CD4-positive, alpha-beta memory T cell (primary cell): ENCODE results near the gene XXYLT1. TPM values are rescaled to one million over a fixed set of nuclear protein-coding genes. Genes with fewer than 3 reads are reported as not detected.
"Not testable (repeated sequence)": the region's sequence is repeated elsewhere in the genome, so short reads cannot be mapped to it uniquely, and the experiment has no call there.

Experiments used
- CTCF ChIA-PET: fragments of 350-600 bp; sonication (Branson Sonifier 250); formaldehyde crosslinking; loops from one replicate; lab custom pipeline; 2021; ENCODE audit warnings: inconsistent platforms; ENCODE audit not compliant: partially characterized antibody; lab: Charles Lee
- POLR2A ChIA-PET: fragments of 350-600 bp; sonication (Branson Sonifier 250); formaldehyde crosslinking; loops from one replicate; lab custom pipeline; 2021; ENCODE audit not compliant: partially characterized antibody; lab: Charles Lee
- DNase-seq, 5 donors: peaks; one replicate each; pipeline versions ENCODE4 v3.0.0 to v3.0.0-alpha.2; 2020 to 2022; ENCODE audit warnings: mixed read lengths in 1 of 5
- H3K27ac ChIP-seq: one replicate; pipeline ENCODE4 v1.7.0; 2013; ENCODE audit warnings: low read depth, low read length
- H3K27me3 ChIP-seq: 2 replicates; pipeline ENCODE4 v1.7.0; 2013; ENCODE audit warnings: mild to moderate bottlenecking, low read length, moderate library complexity; ENCODE audit not compliant: insufficient read depth
- H3K36me3 ChIP-seq: 2 replicates; pipeline ENCODE4 v1.7.0; 2013; ENCODE audit warnings: mild to moderate bottlenecking, low read length, moderate library complexity; ENCODE audit not compliant: insufficient read depth
- H3K4me1 ChIP-seq: 2 replicates; pipeline ENCODE4 v1.7.0; 2013; ENCODE audit warnings: mild to moderate bottlenecking, low read length, moderate library complexity; ENCODE audit not compliant: insufficient read depth
- H3K4me3 ChIP-seq, 2 donors: one replicate each; pipeline ENCODE4 v1.7.0; 2013; ENCODE audit warnings: low read length in 2 of 2, mild to moderate bottlenecking in 1 of 2
- H3K9me3 ChIP-seq, 2 donors: one replicate each; pipeline ENCODE4 v1.7.0; 2013; ENCODE audit warnings: low read length in 2 of 2, control low read depth in 1 of 2; ENCODE audit not compliant: control insufficient read depth in 1 of 2
- H3K27ac Mint-ChIP-seq, 7 donors: one replicate each; pipeline ENCODE4 v1.8.0; 2020 to 2021; ENCODE audit warnings: mixed read lengths in 7 of 7, mild to moderate bottlenecking in 6 of 7, inconsistent platforms in 3 of 7, moderate library complexity in 3 of 7
- H3K27me3 Mint-ChIP-seq, 2 donors: one replicate each; pipeline ENCODE4 v1.8.0; 2020 to 2021; ENCODE audit warnings: mixed read lengths in 2 of 2
- H3K36me3 Mint-ChIP-seq, 2 donors: one replicate each; pipeline ENCODE4 v1.8.0; 2020 to 2021; ENCODE audit warnings: mixed read lengths in 2 of 2, inconsistent platforms in 1 of 2, mild to moderate bottlenecking in 1 of 2
- H3K4me1 Mint-ChIP-seq, 4 donors: one replicate each; pipeline ENCODE4 v1.8.0; 2020 to 2021; ENCODE audit warnings: mixed read lengths in 4 of 4, mild to moderate bottlenecking in 1 of 4
- H3K4me3 Mint-ChIP-seq, 8 donors: one replicate each; pipeline ENCODE4 v1.8.0; 2020 to 2021; ENCODE audit warnings: mixed read lengths in 8 of 8, mild to moderate bottlenecking in 7 of 8, moderate library complexity in 6 of 8, inconsistent platforms in 3 of 8
- H3K9me3 Mint-ChIP-seq, 8 donors: one replicate each; pipeline ENCODE4 v1.8.0; 2020 to 2021; ENCODE audit warnings: mixed read lengths in 8 of 8, mild to moderate bottlenecking in 5 of 8, inconsistent platforms in 3 of 8, moderate library complexity in 1 of 8
- intact Hi-C: fragments of 100-400 bp; cut with micrococcal nuclease; formaldehyde crosslinking; loops from one replicate; pipeline ENCODE4 v1.15.1; 2023
- polyA plus RNA-seq, 2 donors: library from polyadenylated mRNA; unstranded; fragments of 300-500 nt; fragmentation: Illumina TruSeq; gene quantifications; one replicate each; pipeline ENCODE4 v1.2.3, GENCODE V29; 2021
- total RNA-seq, 2 experiments: library from RNA; stranded (reverse); gene quantifications; one replicate each; pipeline ENCODE4 v1.2.3, GENCODE V29; 2021

The XXYLT1 gene
- total and polyA plus RNA-seq, 4 experiments from 2014 or later = 3.9 to 6.3 (median 4.3) TPM

DNA sequence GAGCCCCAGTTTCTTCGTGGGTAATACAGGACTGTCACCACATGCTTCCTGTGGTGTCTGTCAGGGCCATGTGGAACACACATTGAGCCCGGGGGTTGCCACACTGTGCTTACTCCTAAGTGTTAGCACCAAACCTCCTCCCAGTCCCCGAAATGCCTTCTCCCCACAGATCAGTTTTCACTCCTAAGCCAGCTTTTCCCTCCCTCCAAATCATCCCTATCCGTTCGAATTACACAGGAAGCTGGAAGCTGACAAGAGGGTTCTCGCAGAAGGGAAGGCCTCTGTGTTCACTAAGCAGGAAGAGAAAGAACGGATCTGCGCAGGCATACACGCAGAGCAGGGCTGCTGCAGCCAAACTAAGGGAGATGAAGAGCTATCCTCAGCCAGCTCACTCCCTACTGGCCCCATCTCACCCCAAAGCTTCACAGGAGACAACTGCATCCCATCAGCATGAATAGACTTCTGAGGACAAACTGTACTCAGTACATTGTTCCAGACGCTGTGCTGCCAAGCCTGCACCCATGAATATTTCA is 32.3 kb downstream of the XXYLT1 start:
- intact Hi-C loops = no loop called here
- no peak for DNase-seq
- no peaks in the 10 kb centered on the region for H3K4me1 ChIP-seq
- H3K36me3 ChIP-seq = no peaks in the 10 kb centered on the region
- no peak overlapping the region for H3K4me3 Mint-ChIP-seq
- ChIA-PET CTCF (interaction anchor here (1.3 kb wide), 1 partner anchor 12 kb away, joined by 3 read pairs; no protein-coding TSS in a partner anchor), POLR2A (no interaction called here)
- H3K36me3 Mint-ChIP-seq = peaks cover 11 to 28% of the 10 kb centered on the region in 2 donors
- peaks cover 0 to 2% (median 0%) of the 10 kb centered on the region in 4 donors for H3K4me1 Mint-ChIP-seq
- no peak overlapping the region for H3K27ac ChIP-seq
- peak overlapping the region in 2 of 7 donors; percentile 41 to 42 for H3K27ac Mint-ChIP-seq
- H3K27me3 Mint-ChIP-seq = no peaks in the 10 kb centered on the region
- H3K4me3 ChIP-seq = no peak overlapping the region
- H3K27me3 ChIP-seq = no peaks in the 10 kb centered on the region
- no peaks in the 10 kb centered on the region for H3K9me3 ChIP-seq
- H3K9me3 Mint-ChIP-seq = peaks cover 0 to 19% (median 9%) of the 10 kb centered on the region in 8 donors

- Mint-ChIP-seq H3K27me3 (no peaks in the 10 kb centered on the region), H3K9me3 (peaks cover 0 to 19% (median 9%) of the 10 kb centered on the region in 8 donors), H3K36me3 (peaks cover 11 to 25% of the 10 kb centered on the region in 2 donors), H3K27ac (peak overlapping the region in 1 of 7 donors; percentile 41), H3K4me1 (peaks cover 0 to 2% (median 0%) of the 10 kb centered on the region in 4 donors), H3K4me3 (no peak overlapping the region)
- H3K27ac ChIP-seq = no peak overlapping the region
- no peaks in the 10 kb centered on the region for H3K9me3 ChIP-seq
- POLR2A ChIA-PET = no interaction called here
- intact Hi-C loops = no loop called here
- DNase-seq = no peak
- no peaks in the 10 kb centered on the region for H3K36me3 ChIP-seq
- no peaks in the 10 kb centered on the region for H3K27me3 ChIP-seq
- CTCF ChIA-PET = interaction anchor here (1.3 kb wide), 1 partner anchor 12 kb away, joined by 3 read pairs; no protein-coding TSS in a partner anchor
- no peak overlapping the region for H3K4me3 ChIP-seq
- no peaks in the 10 kb centered on the region for H3K4me1 ChIP-seq
Measured at GRCh38 chr3:195238081-195238571, 32.8 kb downstream of the XXYLT1 start.

DNA sequence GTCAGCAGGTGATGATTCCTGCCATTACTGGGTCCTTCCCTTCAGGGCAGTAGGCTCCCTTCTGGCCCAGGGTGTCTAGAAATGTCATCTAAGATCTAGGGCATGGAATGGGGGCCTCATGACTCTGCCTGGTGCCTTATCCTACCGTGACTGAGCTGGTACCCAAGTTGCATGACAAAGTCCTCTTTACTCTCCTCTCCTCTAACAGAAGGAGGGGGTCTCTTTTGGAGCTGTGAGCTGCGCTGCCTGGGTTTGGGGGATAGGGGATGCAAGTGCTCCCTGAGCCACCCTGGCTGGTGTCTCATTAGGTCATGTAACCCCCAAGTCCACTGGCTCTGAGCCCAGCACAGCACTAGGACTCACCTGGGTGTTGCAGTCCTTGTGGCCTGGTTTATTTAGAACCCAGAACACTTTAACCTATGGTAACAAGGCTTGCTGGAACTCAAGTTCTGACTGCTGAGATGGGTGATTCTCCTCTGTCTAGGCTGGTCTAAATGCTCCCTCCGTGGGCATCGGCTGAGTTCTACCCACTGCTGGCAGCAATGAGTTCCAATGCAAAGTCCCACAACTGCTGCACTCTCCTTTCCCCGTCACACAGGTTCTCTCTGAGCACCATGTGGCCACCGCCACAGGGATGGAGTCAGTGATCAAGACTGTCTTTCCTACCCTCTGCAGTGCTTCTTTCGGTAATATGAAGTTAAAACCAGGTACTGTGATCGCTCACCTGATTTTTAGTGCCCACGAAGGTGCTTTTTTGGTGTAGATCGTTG is 34.0 kb downstream of the XXYLT1 start:
- intact Hi-C loops = no loop called here
- POLR2A ChIA-PET = no interaction called here
- no peaks in the 10 kb centered on the region for H3K4me1 ChIP-seq
- no peak for DNase-seq
- no peak overlapping the region for H3K4me3 Mint-ChIP-seq
- no peaks in the 10 kb centered on the region for H3K9me3 ChIP-seq
- no peaks in the 10 kb centered on the region for H3K36me3 ChIP-seq
- peaks cover 0 to 19% (median 9%) of the 10 kb centered on the region in 8 donors for H3K9me3 Mint-ChIP-seq
- H3K27me3 Mint-ChIP-seq = no peaks in the 10 kb centered on the region
- CTCF ChIA-PET = no interaction called here
- H3K27ac Mint-ChIP-seq = no peak overlapping the region
- H3K27ac ChIP-seq = no peak overlapping the region
- H3K36me3 Mint-ChIP-seq = peaks cover 11 to 25% of the 10 kb centered on the region in 2 donors
- no peak overlapping the region for H3K4me3 ChIP-seq
- H3K4me1 Mint-ChIP-seq = no peaks in the 10 kb centered on the region
- H3K27me3 ChIP-seq = no peaks in the 10 kb centered on the region

DNA sequence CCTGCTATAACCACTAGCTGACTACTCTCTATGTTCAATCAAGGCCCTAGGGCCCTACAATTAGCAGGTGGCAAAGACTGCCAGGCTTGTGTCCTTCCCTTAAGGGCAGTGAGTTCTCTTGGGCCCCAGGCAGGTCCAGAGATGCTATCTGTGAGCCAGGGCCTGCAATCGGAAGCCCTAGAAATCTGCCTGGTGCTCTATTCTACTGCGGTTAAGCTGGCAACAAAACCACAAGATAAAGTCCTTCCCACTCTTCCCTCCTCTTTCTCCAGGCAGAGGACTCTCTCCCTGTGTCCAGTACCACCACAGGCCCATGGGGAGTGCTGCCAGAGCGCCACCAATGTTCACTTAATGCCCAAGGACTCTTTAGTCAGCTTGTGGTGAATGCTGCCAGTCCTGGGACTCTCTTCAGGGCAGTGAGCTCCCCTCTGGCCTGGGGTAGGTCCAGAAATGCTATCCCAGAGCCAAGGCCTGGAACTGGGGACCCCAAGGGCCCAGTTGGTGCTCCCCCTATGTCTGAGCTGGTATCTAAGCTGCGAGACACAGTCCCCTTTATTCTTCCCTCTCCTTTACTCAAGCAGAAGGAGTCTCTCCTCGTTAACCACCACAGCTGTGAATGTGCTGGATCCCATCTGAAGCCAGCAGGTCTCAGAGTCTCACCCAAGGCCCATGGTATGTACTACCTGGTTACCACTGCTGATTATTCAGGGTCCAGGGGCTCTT is 34.7 kb downstream of the XXYLT1 start:
- CTCF ChIA-PET = no interaction called here
- H3K4me3 Mint-ChIP-seq = no peak overlapping the region

DNA sequence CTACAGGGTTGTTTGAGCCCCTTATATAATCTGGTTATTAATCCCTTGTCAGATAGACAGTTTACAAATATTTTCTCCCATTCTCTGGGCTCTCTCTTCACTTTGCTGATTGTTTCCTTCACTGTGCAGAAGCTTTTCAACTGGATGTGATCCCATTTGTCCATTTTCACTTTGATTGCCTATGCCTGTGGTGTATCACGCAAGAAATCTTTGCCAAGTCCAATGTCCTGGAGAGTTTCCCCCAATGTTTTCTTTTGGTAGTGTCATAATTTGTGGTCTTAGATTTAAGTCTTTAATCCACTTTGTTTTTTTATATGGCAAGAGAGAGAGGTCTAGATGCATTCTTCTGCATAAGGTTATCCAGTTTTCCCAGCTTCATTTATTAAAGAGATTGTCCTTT is 40.7 kb downstream of the XXYLT1 start:
- H3K9me3 Mint-ChIP-seq = peaks cover 0 to 4% (median 0%) of the 10 kb centered on the region in 8 donors
- H3K4me1 ChIP-seq = no peaks in the 10 kb centered on the region
- H3K4me1 Mint-ChIP-seq = peaks cover 3 to 15% (median 10%) of the 10 kb centered on the region in 4 donors
- H3K9me3 ChIP-seq = no peaks in the 10 kb centered on the region
- no peak overlapping the region for H3K4me3 ChIP-seq
- no peaks in the 10 kb centered on the region for H3K27me3 ChIP-seq
- no peak overlapping the region for H3K4me3 Mint-ChIP-seq
- intact Hi-C loops = no loop called here
- POLR2A ChIA-PET = no interaction called here
- H3K36me3 ChIP-seq = no peaks in the 10 kb centered on the region
- no peaks in the 10 kb centered on the region for H3K27me3 Mint-ChIP-seq
- no peak overlapping the region for H3K27ac ChIP-seq
- CTCF ChIA-PET = no interaction called here
- DNase-seq = no peak
- H3K36me3 Mint-ChIP-seq = peaks cover 7 to 11% of the 10 kb centered on the region in 2 donors
- no peak overlapping the region for H3K27ac Mint-ChIP-seq

More for the DNA sequence above, 34.7 kb downstream of the XXYLT1 start:
- Mint-ChIP-seq H3K9me3 (peaks cover 0 to 19% (median 9%) of the 10 kb centered on the region in 8 donors), H3K4me1 (no peaks in the 10 kb centered on the region), H3K36me3 (peaks cover 11 to 20% of the 10 kb centered on the region in 2 donors), H3K27me3 (no peaks in the 10 kb centered on the region), H3K27ac (no peak overlapping the region)
- H3K9me3 ChIP-seq = no peaks in the 10 kb centered on the region
- H3K27me3 ChIP-seq = no peaks in the 10 kb centered on the region
- intact Hi-C loops = no loop called here
- H3K4me1 ChIP-seq = no peaks in the 10 kb centered on the region
- POLR2A ChIA-PET = no interaction called here
- no peak overlapping the region for H3K4me3 ChIP-seq
- H3K36me3 ChIP-seq = no peaks in the 10 kb centered on the region
- no peak overlapping the region for H3K27ac ChIP-seq
- DNase-seq = no peak

DNA sequence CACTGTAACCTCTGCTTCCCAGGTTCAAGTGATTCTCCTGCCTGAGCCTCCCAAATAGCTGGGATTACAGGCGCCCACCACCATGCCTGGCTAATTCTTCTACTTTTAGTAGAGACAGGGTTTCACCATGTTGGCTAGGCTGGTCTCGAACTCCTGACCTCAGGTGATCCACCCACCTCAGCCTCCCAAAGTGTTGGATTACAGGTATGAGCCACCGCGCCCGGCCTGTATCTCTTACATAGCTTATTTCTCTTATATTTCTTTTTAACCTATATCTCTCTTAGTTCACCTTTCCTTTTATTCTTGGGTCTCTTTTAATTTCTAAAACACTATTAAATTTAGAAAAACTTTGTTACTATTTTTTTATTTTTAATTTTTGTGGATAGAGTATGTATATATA is 42.1 kb downstream of the XXYLT1 start:
- H3K27me3 Mint-ChIP-seq, H3K27ac ChIP-seq, H3K4me3 Mint-ChIP-seq, CTCF ChIA-PET, H3K4me3 ChIP-seq, H3K27ac Mint-ChIP-seq, H3K9me3 Mint-ChIP-seq, intact Hi-C loops, H3K9me3 ChIP-seq, DNase-seq, H3K27me3 ChIP-seq, H3K4me1 ChIP-seq, H3K36me3 ChIP-seq: not testable (repeated sequence)
- POLR2A ChIA-PET = interaction anchor here (0.6 kb wide), 1 partner anchor 744 kb away, joined by 3 read pairs; no protein-coding TSS in a partner anchor
- Mint-ChIP-seq H3K36me3 (peaks cover 7 to 11% of the 10 kb centered on the region in 2 donors), H3K4me1 (peaks cover 3 to 15% (median 10%) of the 10 kb centered on the region in 4 donors)

DNA sequence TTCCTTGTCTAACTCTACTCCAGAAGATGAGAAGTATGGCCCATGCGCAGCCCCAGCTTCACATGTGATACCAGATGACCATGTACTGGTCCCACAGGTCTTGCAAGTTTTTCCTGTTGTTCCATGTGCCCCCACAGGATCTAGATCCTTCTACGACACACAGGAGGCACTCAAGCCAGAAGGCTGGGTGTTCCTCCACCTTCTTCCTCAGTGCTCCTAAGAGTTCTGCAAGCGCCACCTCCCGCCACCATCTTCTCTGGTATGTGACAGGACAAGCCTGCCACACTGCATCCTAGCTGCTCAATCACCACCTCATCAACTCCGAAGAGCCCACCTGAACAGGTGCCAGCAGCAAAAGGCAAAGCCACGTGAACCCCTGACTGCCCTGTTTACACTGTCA is 43.1 kb downstream of the XXYLT1 start:
- Mint-ChIP-seq H3K4me3 (no peak overlapping the region), H3K27ac (peak overlapping the region in 1 of 7 donors; percentile 27), H3K36me3 (peaks cover 7 to 11% of the 10 kb centered on the region in 2 donors), H3K4me1 (peaks cover 3 to 15% (median 10%) of the 10 kb centered on the region in 4 donors), H3K9me3 (peaks cover 0 to 2% (median 0%) of the 10 kb centered on the region in 8 donors), H3K27me3 (no peaks in the 10 kb centered on the region)
- intact Hi-C loops = no loop called here
- DNase-seq = no peak
- no peaks in the 10 kb centered on the region for H3K4me1 ChIP-seq
- CTCF ChIA-PET = no interaction called here
- H3K36me3 ChIP-seq = no peaks in the 10 kb centered on the region
- POLR2A ChIA-PET = no interaction called here
- H3K4me3 ChIP-seq = no peak overlapping the region
- H3K9me3 ChIP-seq = no peaks in the 10 kb centered on the region
- H3K27ac ChIP-seq = no peak overlapping the region
- no peaks in the 10 kb centered on the region for H3K27me3 ChIP-seq
